GM21529 (cell line): ENCODE measurements around the gene ASTN1.

Experiments used
- ATAC-seq: cut with Tn5 transposase; IDR thresholded peaks from one replicate; pipeline ENCODE4 v1.9.1; 2021; ENCODE audit not compliant: unreplicated experiment

The ASTN1 gene

GRCh38 chr1:176996456-176997090 lies 167.9 kb downstream of the ASTN1 start:
- no peak for ATAC-seq

GRCh38 chr1:176994931-176995596 lies 169.4 kb downstream of the ASTN1 start:
- no peak for ATAC-seq

- no peak for ATAC-seq
Measured at GRCh38 chr1:176993587-176993986, 170.9 kb downstream of the ASTN1 start.

- ATAC-seq: no peak
Measured at GRCh38 chr1:176989754-176990153, 174.8 kb downstream of the ASTN1 start.

GRCh38 chr1:176989023-176989422 lies 175.5 kb downstream of the ASTN1 start:
- ATAC-seq: no peak

GRCh38 chr1:176987016-176987415 lies 177.5 kb downstream of the ASTN1 start:
- ATAC-seq: no peak

- ATAC-seq: no peak
Measured at GRCh38 chr1:176983731-176984130, 180.8 kb downstream of the ASTN1 start.

GRCh38 chr1:176976771-176977170 lies 187.7 kb downstream of the ASTN1 start:
- ATAC-seq: no peak

GRCh38 chr1:176976225-176976624 lies 188.3 kb downstream of the ASTN1 start:
- no peak for ATAC-seq

GRCh38 chr1:176964687-176965086 lies 199.8 kb downstream of the ASTN1 start:
- no peak for ATAC-seq

- no peak for ATAC-seq
Measured at GRCh38 chr1:176963181-176963580, 201.3 kb downstream of the ASTN1 start.

- ATAC-seq: no peak
Measured at GRCh38 chr1:176961678-176962077, 202.8 kb downstream of the ASTN1 start.

GRCh38 chr1:176959191-176959820 lies 205.2 kb downstream of the ASTN1 start:
- no peak for ATAC-seq

GRCh38 chr1:176957603-176958002 lies 206.9 kb downstream of the ASTN1 start:
- no peak for ATAC-seq

GRCh38 chr1:176954242-176954641 lies 210.3 kb downstream of the ASTN1 start:
- no peak for ATAC-seq

GRCh38 chr1:176950736-176951324 lies 213.7 kb downstream of the ASTN1 start:
- ATAC-seq: no peak

GRCh38 chr1:176949033-176949662 lies 215.4 kb downstream of the ASTN1 start:
- ATAC-seq: peak; percentile 79

- no peak for ATAC-seq
Measured at GRCh38 chr1:176944606-176945005, 219.9 kb downstream of the ASTN1 start.

- no peak for ATAC-seq
Measured at GRCh38 chr1:176943783-176944182, 220.7 kb downstream of the ASTN1 start.

GRCh38 chr1:176942346-176942745 lies 222.2 kb downstream of the ASTN1 start:
- no peak for ATAC-seq

- no peak for ATAC-seq
Measured at GRCh38 chr1:176939993-176940392, 224.5 kb downstream of the ASTN1 start.
